Breast epithelium (tissue), 3 donors: Measurements from ENCODE around the gene MPP2.

Source experiments
- CTCF ChIP-seq, 3 donors: fragments of 450-650 bp; IDR thresholded peaks; one replicate each; pipeline ENCODE4 v1.5.1; 2016 to 2017; ENCODE audit warnings: antibody characterized with exemption in 3 of 3, mild to moderate bottlenecking in 3 of 3, moderate library complexity in 3 of 3
- POLR2A ChIP-seq: fragments of 450-650 bp; IDR thresholded peaks from one replicate; pipeline ENCODE4 v1.6.1; 2016; ENCODE audit warnings: antibody characterized with exemption, mild to moderate bottlenecking, moderate library complexity
- POLR2AphosphoS5 ChIP-seq, 3 donors: sonication (generic); formaldehyde crosslinking; IDR thresholded peaks; one replicate each; pipeline ENCODE4 v1.6.1; 2017; ENCODE audit warnings: antibody characterized with exemption in 3 of 3

- TF ChIP-seq POLR2AphosphoS5 (IDR thresholded peaks at IDR 0.05) (no peak), CTCF (IDR thresholded peaks at IDR 0.05) (no peak), POLR2A (no peak)
Observed at GRCh38 chr17:43846963-43847371, 60.4 kb downstream of the MPP2 start, which contains the start of gene CD300LG.
